Measurements from ENCODE around the gene UQCR10. TPM values are rescaled to one million over a fixed set of nuclear protein-coding genes. Genes with fewer than 3 reads are reported as not detected.

Gene UQCR10
- total RNA-seq, 2 experiments from 2014 or later, result 88.2 to 96.3 TPM

- ChIA-PET CTCF (interaction anchor here (1.2 to 1.5 kb wide), 3 partner anchors 11 to 14 kb away, joined by 3 to 4 read pairs (median 3); no protein-coding TSS in a partner anchor), POLR2A (no interaction called here)
- H3K36me3 Mint-ChIP-seq (ENCODE audit: low read depth), result peaks cover 55% of the 10 kb centered on the region
- no peaks in the 10 kb centered on the region for H3K27me3 Mint-ChIP-seq
- DNase-seq, result no peak
- H3K4me3 Mint-ChIP-seq, result no peak overlapping the region
- peaks cover 6% of the 10 kb centered on the region for H3K4me1 Mint-ChIP-seq
- no peak overlapping the region for H3K27ac Mint-ChIP-seq
- H3K9me3 Mint-ChIP-seq, result no peaks in the 10 kb centered on the region
Measured at GRCh38 chr22:29816539-29816938, 49.4 kb downstream of the UQCR10 start.

DNA sequence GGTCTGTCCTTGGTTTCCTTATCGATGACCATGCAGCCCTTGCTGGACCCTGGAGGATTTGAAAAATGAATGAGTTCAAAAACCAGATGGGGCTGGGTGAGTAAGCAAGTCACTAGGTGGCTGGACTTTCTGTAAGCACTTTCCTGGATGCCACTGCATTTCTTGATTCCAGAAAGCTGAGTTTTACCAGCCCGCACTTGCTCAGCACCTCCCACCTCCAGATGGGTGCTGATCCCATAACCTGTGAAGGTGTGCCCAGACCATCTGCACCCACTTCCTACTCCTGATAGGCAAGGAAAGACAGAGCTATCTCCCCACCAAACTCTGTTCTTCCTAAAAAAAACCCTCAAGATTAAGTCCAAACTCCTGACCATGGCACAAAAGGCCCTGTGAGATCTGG lies 49.8 kb downstream of the UQCR10 start:
- ChIA-PET POLR2A (no interaction called here), CTCF (interaction anchor here (1.5 kb wide), 1 partner anchor 13 kb away, joined by 3 read pairs; no protein-coding TSS in a partner anchor)
- H3K4me1 Mint-ChIP-seq, result peaks cover 7% of the 10 kb centered on the region
- H3K27me3 Mint-ChIP-seq, result no peaks in the 10 kb centered on the region
- H3K27ac Mint-ChIP-seq, result no peak overlapping the region
- no peaks in the 10 kb centered on the region for H3K9me3 Mint-ChIP-seq
- no peak for DNase-seq
- H3K36me3 Mint-ChIP-seq (ENCODE audit: low read depth), result peaks cover 52% of the 10 kb centered on the region
- H3K4me3 Mint-ChIP-seq, result no peak overlapping the region

- Mint-ChIP-seq H3K4me1 (peaks cover 12% of the 10 kb centered on the region), H3K9me3 (no peaks in the 10 kb centered on the region), H3K36me3 (ENCODE audit: low read depth) (peaks cover 50% of the 10 kb centered on the region), H3K27ac (no peak overlapping the region), H3K27me3 (no peaks in the 10 kb centered on the region), H3K4me3 (no peak overlapping the region)
- ChIA-PET POLR2A (no interaction called here), CTCF (interaction anchor here (0.6 kb wide), 2 partner anchors 45 to 347 kb away, joined by 3 to 6 read pairs; no protein-coding TSS in a partner anchor)
- DNase-seq, result no peak
Measured at GRCh38 chr22:29817724-29818123, 50.6 kb downstream of the UQCR10 start.

- ChIA-PET POLR2A (no interaction called here), CTCF (interaction anchor here (0.6 kb wide), 1 partner anchor 976 kb away, joined by 4 read pairs; no protein-coding TSS in a partner anchor)
- H3K27me3 Mint-ChIP-seq, result no peaks in the 10 kb centered on the region
- H3K27ac Mint-ChIP-seq, result no peak overlapping the region
- peaks cover 15% of the 10 kb centered on the region for H3K4me1 Mint-ChIP-seq
- no peaks in the 10 kb centered on the region for H3K9me3 Mint-ChIP-seq
- peaks cover 40% of the 10 kb centered on the region for H3K36me3 Mint-ChIP-seq (ENCODE audit: low read depth)
- DNase-seq, result no peak
- H3K4me3 Mint-ChIP-seq, result no peak overlapping the region
Measured at GRCh38 chr22:29819501-29819900, 52.3 kb downstream of the UQCR10 start.

Other genes starting within 250 kb of the UQCR10 start
- 10 to 100 TPM; 48.6 to 61.5 TPM for gene THOC5, start 213.6 kb upstream of the UQCR10 start, total RNA-seq
- gene NIPSNAP1, start 186.3 kb upstream of the UQCR10 start, total RNA-seq, result 10 to 100 TPM; 38.7 to 38.9 TPM
- 10 to 100 TPM; 56.7 to 57.2 TPM for gene NF2, start 163.7 kb upstream of the UQCR10 start, total RNA-seq
- gene CABP7, start 47.4 kb upstream of the UQCR10 start, total RNA-seq, result under 1 TPM in 1 of 2 experiments, not detected in 1; 0.06 TPM
- 10 to 100 TPM; 19.3 to 21.0 TPM for gene ZMAT5, start 362 bp upstream of the UQCR10 start, total RNA-seq
- gene ASCC2, start 70.9 kb downstream of the UQCR10 start, total RNA-seq, result 10 to 100 TPM; 92.4 to 96.4 TPM
- gene MTMR3, start 115.8 kb downstream of the UQCR10 start, total RNA-seq, result 10 to 100 TPM; 24.3 to 27.9 TPM